AG04450 (cell line): ENCODE measurements around the gene C1QTNF8. TPM values are rescaled to one million over a fixed set of nuclear protein-coding genes. Genes with fewer than 3 reads are reported as not detected.

Experiments used
- CTCF ChIA-PET: fragments of 300-600, 350-600 bp; formaldehyde crosslinking; extraction: SDS; loops from one replicate; lab custom pipeline; 2022; ENCODE audit warnings: antibody characterized with exemption, inconsistent platforms; lab: Charles Lee
- POLR2A ChIA-PET: fragments of 350-600 bp; formaldehyde crosslinking; extraction: SDS; loops from one replicate; lab custom pipeline; 2021; ENCODE audit warnings: antibody characterized with exemption, inconsistent platforms; lab: Yijun Ruan, JAX
- DNase-seq: peaks from one replicate; pipeline ENCODE4 v3.0.0-alpha.2; 2011; ENCODE audit warnings: low read depth, low spot score
- H3K27ac ChIP-seq: one replicate; pipeline ENCODE4 v1.5.1; 2012; ENCODE audit warnings: low read depth, low read length, control low read depth
- H3K27me3 ChIP-seq: one replicate; pipeline ENCODE4 v1.6.0; 2012; ENCODE audit warnings: low read length; ENCODE audit not compliant: control insufficient read depth, insufficient read depth
- H3K4me3 ChIP-seq: 2 replicates; pipeline ENCODE4 v1.5.1; 2011; ENCODE audit warnings: mild to moderate bottlenecking, low read depth, low read length, control low read depth
- H3K9me3 ChIP-seq: 2 replicates; pipeline ENCODE4 v1.5.1; 2012; ENCODE audit warnings: low read length; ENCODE audit not compliant: control insufficient read depth, insufficient read depth
- polyA plus RNA-seq: library from polyadenylated mRNA; depleted of rRNA; stranded (reverse); fragments of >200 nt; gene quantifications from 2 replicates; pipeline ENCODE4 v1.2.3, GENCODE V29; 2011
- TF ChIP-seq, protein P1 (sequence below): IDR thresholded peaks from 2 replicates; pipeline ENCODE4 v1.5.1; 2011; ENCODE audit warnings: low read depth, low read length, control low read depth, inconsistent platforms

C1QTNF8 gene
- polyA plus RNA-seq, 1 experiment, result not detected

DNA sequence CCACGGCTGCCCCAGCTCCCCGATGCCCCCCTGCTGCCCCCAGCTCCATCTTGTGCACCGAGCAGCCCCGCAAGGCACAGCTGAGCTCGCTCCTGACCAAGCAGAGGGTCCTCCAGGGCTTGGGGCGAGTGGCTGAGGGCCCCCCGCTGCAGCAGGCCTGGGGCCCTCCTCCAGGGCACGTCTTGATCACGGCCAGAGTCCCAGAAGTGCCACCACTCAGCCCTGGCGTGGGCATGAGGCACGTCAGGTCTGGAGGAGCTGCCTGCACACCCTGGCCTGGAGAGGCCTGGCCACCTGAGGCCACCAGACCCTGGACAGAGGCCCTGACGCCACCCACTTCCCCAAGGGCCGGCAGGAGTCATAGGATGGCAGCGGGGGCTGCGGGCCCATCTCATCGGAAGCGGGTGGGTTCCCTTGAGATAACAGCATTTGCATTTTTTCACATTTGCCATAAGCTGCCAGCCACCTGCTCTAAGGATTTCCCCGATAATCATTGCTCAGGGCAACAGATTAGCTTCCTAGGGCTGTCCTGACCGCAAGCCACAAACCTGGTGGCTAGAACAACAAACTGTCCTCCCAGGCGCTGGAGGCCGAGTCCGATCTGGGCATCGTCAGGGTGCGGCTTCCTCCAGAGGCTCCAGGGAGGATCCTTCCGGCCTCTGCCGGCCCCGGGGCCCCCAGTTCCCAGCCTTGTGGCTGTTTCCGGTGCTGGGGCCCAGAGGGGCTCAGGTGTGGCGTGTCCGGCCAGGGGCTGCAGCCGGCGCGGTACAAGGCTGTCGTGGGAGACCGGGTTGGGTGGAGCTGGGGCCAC, 23.9 kb upstream of the C1QTNF8 start:
- H3K27ac ChIP-seq, result no peak overlapping the region
- ChIA-PET CTCF (interaction anchor here (0.6 kb wide), 1 partner anchor 309 kb away, joined by 4 read pairs; no protein-coding TSS in a partner anchor), POLR2A (no interaction called here)
- H3K9me3 ChIP-seq, result no peaks in the 10 kb centered on the region
- H3K27me3 ChIP-seq, result peaks cover 14% of the 10 kb centered on the region
- no peak overlapping the region for H3K4me3 ChIP-seq
- TF ChIP-seq, protein P1, sequence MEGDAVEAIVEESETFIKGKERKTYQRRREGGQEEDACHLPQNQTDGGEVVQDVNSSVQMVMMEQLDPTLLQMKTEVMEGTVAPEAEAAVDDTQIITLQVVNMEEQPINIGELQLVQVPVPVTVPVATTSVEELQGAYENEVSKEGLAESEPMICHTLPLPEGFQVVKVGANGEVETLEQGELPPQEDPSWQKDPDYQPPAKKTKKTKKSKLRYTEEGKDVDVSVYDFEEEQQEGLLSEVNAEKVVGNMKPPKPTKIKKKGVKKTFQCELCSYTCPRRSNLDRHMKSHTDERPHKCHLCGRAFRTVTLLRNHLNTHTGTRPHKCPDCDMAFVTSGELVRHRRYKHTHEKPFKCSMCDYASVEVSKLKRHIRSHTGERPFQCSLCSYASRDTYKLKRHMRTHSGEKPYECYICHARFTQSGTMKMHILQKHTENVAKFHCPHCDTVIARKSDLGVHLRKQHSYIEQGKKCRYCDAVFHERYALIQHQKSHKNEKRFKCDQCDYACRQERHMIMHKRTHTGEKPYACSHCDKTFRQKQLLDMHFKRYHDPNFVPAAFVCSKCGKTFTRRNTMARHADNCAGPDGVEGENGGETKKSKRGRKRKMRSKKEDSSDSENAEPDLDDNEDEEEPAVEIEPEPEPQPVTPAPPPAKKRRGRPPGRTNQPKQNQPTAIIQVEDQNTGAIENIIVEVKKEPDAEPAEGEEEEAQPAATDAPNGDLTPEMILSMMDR, result no peak
- DNase-seq, result no peak

- POLR2A ChIA-PET, result no interaction called here
- Histone ChIP-seq H3K27ac (no peak overlapping the region), H3K4me3 (no peak overlapping the region), H3K9me3 (no peaks in the 10 kb centered on the region), H3K27me3 (peaks cover 14% of the 10 kb centered on the region)
- CTCF ChIA-PET, result no interaction called here
- TF ChIP-seq, protein P1, result no peak
- no peak for DNase-seq
Measured at GRCh38 chr16:1119129-1119528, 23.1 kb upstream of the C1QTNF8 start.

DNA sequence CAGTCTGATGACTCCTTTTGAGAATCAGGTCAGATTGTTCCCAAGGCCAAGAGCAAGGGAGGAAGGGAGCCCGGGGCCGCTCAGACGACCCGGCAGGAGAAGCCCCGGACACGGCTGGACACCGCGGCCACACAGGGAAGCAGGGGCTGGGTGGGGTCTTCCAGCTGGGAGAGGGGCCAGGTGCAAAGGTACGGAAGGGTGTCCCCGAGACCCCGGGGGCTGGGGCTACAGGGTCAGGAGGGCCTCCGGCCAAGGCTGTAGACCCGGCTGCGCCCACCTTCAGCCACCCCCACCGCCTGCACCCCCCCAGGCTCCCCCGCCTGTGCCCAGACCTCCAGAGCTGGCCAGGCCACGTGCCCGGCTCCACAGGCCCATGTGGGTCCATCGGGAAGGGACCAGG, 21.9 kb upstream of the C1QTNF8 start:
- POLR2A ChIA-PET, result no interaction called here
- CTCF ChIA-PET, result no interaction called here
- H3K27ac ChIP-seq, result no peak overlapping the region
- DNase-seq, result no peak
- no peak overlapping the region for H3K4me3 ChIP-seq
- no peaks in the 10 kb centered on the region for H3K9me3 ChIP-seq
- H3K27me3 ChIP-seq, result peaks cover 14% of the 10 kb centered on the region
- TF ChIP-seq, protein P1, result no peak

DNA sequence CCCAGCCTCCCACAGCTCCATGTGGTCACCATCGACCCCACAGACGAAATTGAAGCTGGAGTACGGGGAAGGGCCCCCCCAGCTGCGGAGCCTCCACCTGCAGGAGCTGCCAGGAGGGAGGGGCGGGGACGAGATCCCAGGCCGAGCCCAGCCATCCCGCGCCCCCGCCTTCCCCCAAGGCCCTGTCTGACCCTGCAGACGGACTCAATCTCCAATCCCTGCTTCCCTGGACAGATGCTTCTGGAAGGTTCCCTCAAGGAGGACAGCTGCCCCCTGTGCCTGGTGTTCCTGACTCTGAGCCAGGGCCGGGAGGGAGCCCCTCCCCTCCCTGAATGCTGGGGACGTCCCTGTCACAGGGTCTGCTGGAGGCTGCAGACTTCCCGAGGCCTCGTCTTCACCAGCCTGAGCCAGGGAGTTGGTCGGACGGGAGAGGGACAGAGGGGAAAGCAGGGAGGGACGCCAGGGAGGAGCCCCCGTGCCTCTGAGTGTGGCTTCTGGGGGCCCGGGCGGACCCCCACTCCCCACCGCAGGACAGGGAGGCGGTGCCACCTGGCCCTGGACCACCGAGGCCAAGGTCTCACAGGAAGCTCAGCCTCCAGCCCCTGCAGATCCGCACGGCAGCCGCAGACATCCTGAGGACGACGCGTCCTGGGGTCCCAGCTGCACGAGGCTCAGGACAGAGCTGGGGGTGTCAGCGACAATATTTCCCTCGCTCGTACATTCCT, 21.3 kb upstream of the C1QTNF8 start:
- Histone ChIP-seq H3K4me3 (no peak overlapping the region), H3K27me3 (peaks cover 14% of the 10 kb centered on the region), H3K9me3 (no peaks in the 10 kb centered on the region), H3K27ac (no peak overlapping the region)
- POLR2A ChIA-PET, result no interaction called here
- no peak for DNase-seq
- TF ChIP-seq, protein P1, result no peak
- CTCF ChIA-PET, result no interaction called here

GRCh38 chr16:1116693-1117077, 20.6 kb upstream of the C1QTNF8 start:
- TF ChIP-seq, protein P1, result no peak
- no peaks in the 10 kb centered on the region; the same call in 1 of the 2 replicates for H3K9me3 ChIP-seq
- no peak for DNase-seq
- peaks cover 11% of the 10 kb centered on the region for H3K27me3 ChIP-seq
- H3K27ac ChIP-seq, result no peak overlapping the region
- H3K4me3 ChIP-seq, result no peak overlapping the region
- POLR2A ChIA-PET, result no interaction called here
- CTCF ChIA-PET, result no interaction called here
